Calu3 (cell line): Measurements from ENCODE around the gene GAK. TPM values are rescaled to one million over a fixed set of nuclear protein-coding genes. Genes with fewer than 3 reads are reported as not detected.

Experiments
- BruUV-seq: library from RNA; stranded (reverse); fragments of 400-500 nt; replicated peaks from 2 replicates; lab custom pipeline; 2021; lab: Mats Ljungman, UMichigan
- CTCF ChIA-PET: fragments of 300-600 bp; sonication (Branson Sonifier 250); formaldehyde crosslinking; loops from one replicate; lab custom pipeline; 2022; ENCODE audit warnings: antibody characterized with exemption; lab: Charles Lee
- DNase-seq: peaks from one replicate; pipeline ENCODE4 v3.0.0; 2022
- H3K27ac Mint-ChIP-seq: one replicate; pipeline ENCODE4 v1.8.0; 2022; ENCODE audit warnings: mixed read lengths; ENCODE audit not compliant: unreplicated experiment
- H3K27me3 Mint-ChIP-seq: one replicate; pipeline ENCODE4 v1.8.0; 2022; ENCODE audit warnings: mixed read lengths; ENCODE audit not compliant: unreplicated experiment
- H3K36me3 Mint-ChIP-seq: one replicate; pipeline ENCODE4 v1.8.0; 2022; ENCODE audit warnings: mild to moderate bottlenecking, moderate library complexity, mixed read lengths; ENCODE audit not compliant: insufficient read depth, unreplicated experiment
- H3K4me1 Mint-ChIP-seq: one replicate; pipeline ENCODE4 v1.8.0; 2022; ENCODE audit warnings: mild to moderate bottlenecking, low read depth, mixed read lengths; ENCODE audit not compliant: unreplicated experiment
- H3K4me3 Mint-ChIP-seq: one replicate; pipeline ENCODE4 v1.8.0; 2022; ENCODE audit warnings: mild to moderate bottlenecking, low read depth, moderate library complexity, mixed read lengths; ENCODE audit not compliant: unreplicated experiment
- H3K9me3 Mint-ChIP-seq: one replicate; pipeline ENCODE4 v1.8.0; 2022; ENCODE audit warnings: low read depth, mixed read lengths; ENCODE audit not compliant: unreplicated experiment
- CTCF ChIP-seq: fragments of 200-600 bp; IDR thresholded peaks from one replicate; pipeline ENCODE4 v1.8.0; 2022; ENCODE audit warnings: antibody characterized with exemption; ENCODE audit not compliant: unreplicated experiment
- intact Hi-C: fragments of 100-400 bp; cut with micrococcal nuclease; formaldehyde crosslinking; loops from one replicate; pipeline ENCODE4 v1.10.0; 2022; ENCODE audit not compliant: unreplicated experiment
- total RNA-seq: library from RNA; stranded (reverse); gene quantifications from 2 replicates; pipeline ENCODE4 v1.2.3, GENCODE V29; 2022

Gene GAK
- total RNA-seq, 1 experiment from 2014 or later = 94.1 TPM

GRCh38 chr4:859496-859895 is 72.6 kb downstream of the GAK start:
- BruUV-seq = no TSS peak
- H3K36me3 Mint-ChIP-seq = peaks cover 19% of the 10 kb centered on the region
- no peaks in the 10 kb centered on the region for H3K9me3 Mint-ChIP-seq
- DNase-seq = no peak
- CTCF ChIA-PET = no interaction called here
- no peaks in the 10 kb centered on the region for H3K4me1 Mint-ChIP-seq
- no peak overlapping the region for H3K27ac Mint-ChIP-seq
- H3K4me3 Mint-ChIP-seq = no peak overlapping the region
- no peak for TF ChIP-seq CTCF
- intact Hi-C loops = no loop called here
- no peaks in the 10 kb centered on the region for H3K27me3 Mint-ChIP-seq

GRCh38 chr4:858831-859451 is 73.2 kb downstream of the GAK start:
- CTCF ChIA-PET = no interaction called here
- Mint-ChIP-seq H3K27me3 (no peaks in the 10 kb centered on the region), H3K9me3 (no peaks in the 10 kb centered on the region), H3K4me1 (no peaks in the 10 kb centered on the region), H3K27ac (no peak overlapping the region), H3K4me3 (no peak overlapping the region), H3K36me3 (peaks cover 20% of the 10 kb centered on the region)
- no peak for TF ChIP-seq CTCF
- BruUV-seq = no TSS peak
- DNase-seq = no peak
- intact Hi-C loops = no loop called here

GRCh38 chr4:858041-858481 is 74.1 kb downstream of the GAK start:
- Mint-ChIP-seq H3K27ac (no peak overlapping the region), H3K4me1 (no peaks in the 10 kb centered on the region), H3K4me3 (no peak overlapping the region), H3K27me3 (no peaks in the 10 kb centered on the region), H3K9me3 (no peaks in the 10 kb centered on the region), H3K36me3 (peaks cover 25% of the 10 kb centered on the region)
- CTCF ChIA-PET = no interaction called here
- TF ChIP-seq CTCF = no peak
- no peak for DNase-seq
- intact Hi-C loops = no loop called here
- BruUV-seq = no TSS peak

GRCh38 chr4:857461-857860 is 74.7 kb downstream of the GAK start:
- no TSS peak for BruUV-seq
- no peak overlapping the region for H3K4me3 Mint-ChIP-seq
- no peak for TF ChIP-seq CTCF
- no peak overlapping the region for H3K27ac Mint-ChIP-seq
- CTCF ChIA-PET = no interaction called here
- no peaks in the 10 kb centered on the region for H3K4me1 Mint-ChIP-seq
- intact Hi-C loops = no loop called here
- peaks cover 25% of the 10 kb centered on the region for H3K36me3 Mint-ChIP-seq
- no peaks in the 10 kb centered on the region for H3K27me3 Mint-ChIP-seq
- no peak for DNase-seq
- H3K9me3 Mint-ChIP-seq = no peaks in the 10 kb centered on the region
